NB4 (cell line): ENCODE measurements around the gene FBXO21.
"Not testable (repeated sequence)": the region's sequence is repeated elsewhere in the genome, so short reads cannot be mapped to it uniquely, and the experiment has no call there.

ENCODE experiments used
- DNase-seq: peaks from one replicate; pipeline ENCODE4 v3.0.0; 2010; ENCODE audit warnings: low read depth
- H3K4me3 ChIP-seq: one replicate; pipeline ENCODE4 v1.5.1; 2011; ENCODE audit warnings: mild to moderate bottlenecking, low read depth, low read length, moderate library complexity
- CTCF ChIP-seq: IDR thresholded peaks from one replicate; pipeline ENCODE4 v1.5.1; 2012; ENCODE audit warnings: low read depth, low read length
- MYC ChIP-seq: IDR thresholded peaks from 2 replicates; pipeline ENCODE4 v1.6.1; 2011; ENCODE audit warnings: low read depth, low read length
- POLR2A ChIP-seq: IDR thresholded peaks from 2 replicates; pipeline ENCODE4 v1.6.1; 2011; ENCODE audit warnings: mild to moderate bottlenecking; ENCODE audit not compliant: insufficient read length; ENCODE audit errors: extremely low read depth
- TF ChIP-seq, protein P1 (sequence below): IDR thresholded peaks from 2 replicates; pipeline ENCODE4 v1.6.1; 2011; ENCODE audit warnings: low read depth, low read length

FBXO21 gene

DNA sequence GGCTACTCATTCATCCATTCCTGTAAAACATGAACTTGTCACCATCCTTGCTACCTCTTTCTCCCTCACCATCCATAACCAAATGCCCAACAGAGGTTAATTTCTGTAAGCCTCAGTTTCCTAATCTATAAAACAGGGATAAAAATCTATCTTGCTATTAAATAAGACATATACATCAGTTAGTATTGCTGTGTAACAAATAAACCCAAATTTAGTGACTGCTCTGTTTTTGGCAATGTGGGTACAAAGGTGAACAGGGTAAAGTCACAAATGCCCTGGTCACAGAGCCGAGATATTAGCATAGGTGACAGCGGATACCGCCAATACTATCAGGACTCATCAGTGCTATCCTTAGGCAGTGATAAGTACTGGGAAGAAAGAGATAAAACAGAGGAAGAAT is 3.6 kb upstream of the FBXO21 start:
- TF ChIP-seq CTCF (no peak), POLR2A (no peak), MYC (no peak)
- TF ChIP-seq, protein P1, sequence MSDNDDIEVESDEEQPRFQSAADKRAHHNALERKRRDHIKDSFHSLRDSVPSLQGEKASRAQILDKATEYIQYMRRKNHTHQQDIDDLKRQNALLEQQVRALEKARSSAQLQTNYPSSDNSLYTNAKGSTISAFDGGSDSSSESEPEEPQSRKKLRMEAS = no peak
- H3K4me3 ChIP-seq = no peak overlapping the region
- DNase-seq = no peak

GRCh38 chr12:117192581-117192980 is 2.3 kb upstream of the FBXO21 start:
- DNase-seq, H3K4me3 ChIP-seq: not testable (repeated sequence)

- peak; percentile 28 for DNase-seq
- TF ChIP-seq POLR2A = no peak
- no peak for TF ChIP-seq MYC
- TF ChIP-seq, protein P1 = no peak
- no peak for TF ChIP-seq CTCF
Observed at GRCh38 chr12:117192057-117192456, 1.8 kb upstream of the FBXO21 start.

DNA sequence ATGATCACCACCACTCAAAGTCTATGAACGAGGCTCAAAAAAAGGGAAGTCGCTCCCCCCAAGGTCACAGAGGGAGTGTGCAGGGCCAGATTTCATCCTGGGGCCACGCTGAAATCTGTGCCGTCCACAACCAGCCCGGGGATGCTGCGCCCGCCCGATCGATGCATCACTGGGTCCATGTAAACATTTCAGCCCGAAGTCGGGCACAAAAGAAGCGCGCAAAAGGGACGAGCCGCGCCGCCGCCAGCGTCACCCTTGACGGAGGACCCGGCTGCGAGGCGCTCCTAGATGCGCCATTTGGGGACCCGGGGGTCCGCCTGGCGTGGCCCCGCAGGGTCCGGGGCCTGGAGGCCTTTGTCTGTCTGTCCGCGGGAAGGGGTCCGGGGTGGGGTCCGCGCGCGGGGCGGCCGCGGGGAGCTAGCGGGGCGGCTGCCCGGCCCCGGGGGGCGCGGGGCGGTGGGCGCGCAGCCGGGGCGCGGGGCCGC is 503 bp downstream of the FBXO21 start:
- peak overlapping the region; percentile 77 for H3K4me3 ChIP-seq
- peak; percentile 67 for DNase-seq
- TF ChIP-seq CTCF = no peak
- TF ChIP-seq, protein P1 = no peak
- no peak for TF ChIP-seq POLR2A
- TF ChIP-seq MYC = no peak

More at GRCh38 chr12:117192057-117192456, 1.8 kb upstream of the FBXO21 start:
- H3K4me3 ChIP-seq = no peak overlapping the region

GRCh38 chr12:117188961-117189724 is 1.1 kb downstream of the FBXO21 start:
- TF ChIP-seq, protein P1 = no peak
- TF ChIP-seq POLR2A (no peak), MYC (no peak), CTCF (no peak)
- DNase-seq = no peak
- H3K4me3 ChIP-seq = peak overlapping the region; percentile 77

DNA sequence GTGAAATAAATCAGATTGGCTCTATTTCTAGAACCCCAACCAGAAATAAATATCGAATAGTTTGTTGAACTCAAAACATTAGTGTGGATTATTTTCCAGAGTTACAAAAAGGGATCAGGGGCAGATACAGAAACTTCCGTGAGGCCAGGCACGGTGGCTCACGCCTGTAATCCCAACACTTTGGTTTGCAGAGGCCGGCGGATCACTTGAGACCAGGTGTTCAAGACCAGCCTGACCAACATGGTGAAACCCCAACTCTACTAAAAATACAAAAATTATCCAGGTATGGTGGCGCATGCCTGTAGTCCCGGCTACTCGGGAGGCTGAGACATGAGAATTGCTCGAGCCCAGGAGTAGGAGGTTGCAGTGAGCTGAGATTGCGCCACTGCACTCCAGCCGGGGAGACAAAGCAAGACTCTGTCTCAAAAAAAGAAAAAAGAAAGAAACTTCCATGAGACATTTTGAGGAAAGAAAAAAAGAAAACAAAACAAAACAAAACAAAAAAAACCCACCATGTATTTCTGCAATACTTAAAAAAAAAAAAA is 2.1 kb downstream of the FBXO21 start:
- TF ChIP-seq, protein P1 = no peak
- no peak for TF ChIP-seq MYC
- H3K4me3 ChIP-seq = no peak overlapping the region
- DNase-seq = no peak
